ENCODE results near the gene FDXR. TPM values are rescaled to one million over a fixed set of nuclear protein-coding genes. Genes with fewer than 3 reads are reported as not detected.

The FDXR gene
- total RNA-seq, 1 donor from 2014 or later = 30.8 TPM

GRCh38 chr17:74862108-74862901 is 10.5 kb downstream of the FDXR start:
- no peak for FAIRE-seq
- Histone ChIP-seq H3K4me3 (ENCODE audit: low read depth, low read length) (no peak overlapping the region), H3K27me3 (ENCODE audit: control insufficient read depth, insufficient read depth, low read length) (peaks cover 32% of the 10 kb centered on the region), H3K36me3 (ENCODE audit: control insufficient read depth, insufficient read depth, low read length) (peaks cover 6% of the 10 kb centered on the region)
- no peak for DNase-seq (ENCODE audit: low read depth)
- TF ChIP-seq CTCF (IDR thresholded peaks at IDR 0.05; ENCODE audit: insufficient read depth, low read length, severe bottlenecking) = peak; percentile 67

- H3K4me3 ChIP-seq (ENCODE audit: low read depth, low read length) = no peak overlapping the region
- peaks cover 35% of the 10 kb centered on the region for H3K27me3 ChIP-seq (ENCODE audit: control insufficient read depth, insufficient read depth, low read length)
- no peak for TF ChIP-seq CTCF (IDR thresholded peaks at IDR 0.05; ENCODE audit: insufficient read depth, low read length, severe bottlenecking)
- FAIRE-seq (no peak), DNase-seq (ENCODE audit: low read depth) (no peak)
- H3K36me3 ChIP-seq (ENCODE audit: control insufficient read depth, insufficient read depth, low read length) = peaks cover 6% of the 10 kb centered on the region
These were observed 11.1 kb downstream of the FDXR start for GRCh38 chr17:74861662-74862107.

GRCh38 chr17:74860872-74861661 is 11.7 kb downstream of the FDXR start:
- H3K27me3 ChIP-seq (ENCODE audit: control insufficient read depth, insufficient read depth, low read length) = peaks cover 35% of the 10 kb centered on the region
- DNase-seq (ENCODE audit: low read depth) (no peak), FAIRE-seq (no peak)
- H3K36me3 ChIP-seq (ENCODE audit: control insufficient read depth, insufficient read depth, low read length) = peaks cover 5% of the 10 kb centered on the region
- TF ChIP-seq CTCF (IDR thresholded peaks at IDR 0.05; ENCODE audit: insufficient read depth, low read length, severe bottlenecking) = no peak
- no peak overlapping the region for H3K4me3 ChIP-seq (ENCODE audit: low read depth, low read length)

GRCh38 chr17:74860229-74860871 is 12.4 kb downstream of the FDXR start:
- Histone ChIP-seq H3K36me3 (ENCODE audit: control insufficient read depth, insufficient read depth, low read length) (peaks cover 5% of the 10 kb centered on the region), H3K27me3 (ENCODE audit: control insufficient read depth, insufficient read depth, low read length) (peaks cover 35% of the 10 kb centered on the region), H3K4me3 (ENCODE audit: low read depth, low read length) (no peak overlapping the region)
- FAIRE-seq (no peak), DNase-seq (ENCODE audit: low read depth) (no peak)
- no peak for TF ChIP-seq CTCF (IDR thresholded peaks at IDR 0.05; ENCODE audit: insufficient read depth, low read length, severe bottlenecking)

- no peak within 1 kb of the TSS for H3K4me3 ChIP-seq (ENCODE audit: low read depth, low read length)
- H3K27me3 ChIP-seq (ENCODE audit: control insufficient read depth, insufficient read depth, low read length) = peaks cover 39% of the 10 kb centered on the region
- no peak for TF ChIP-seq CTCF (IDR thresholded peaks at IDR 0.05; ENCODE audit: insufficient read depth, low read length, severe bottlenecking)
- no peak for FAIRE-seq
- DNase-seq (ENCODE audit: low read depth) = no peak
- H3K36me3 ChIP-seq (ENCODE audit: control insufficient read depth, insufficient read depth, low read length) = peaks cover 5% of the 10 kb centered on the region
These were observed 13.2 kb downstream of the FDXR start, which contains the start of gene GRIN2C for GRCh38 chr17:74859459-74860228. TSS of gene GRIN2C (minus strand) at chr17:74859885. CDS start at chr17:74855092, 4,793 bp downstream.

Measured in bronchial epithelial cell (primary cell).